CD4-positive, alpha-beta T cell treated with Interferon gamma for 1 hour (primary cell): ENCODE results near the gene CADPS2.

ENCODE experiments used
- DNase-seq: peaks from one replicate; pipeline ENCODE4 v3.0.0-alpha.2; 2020

CADPS2 gene

DNA sequence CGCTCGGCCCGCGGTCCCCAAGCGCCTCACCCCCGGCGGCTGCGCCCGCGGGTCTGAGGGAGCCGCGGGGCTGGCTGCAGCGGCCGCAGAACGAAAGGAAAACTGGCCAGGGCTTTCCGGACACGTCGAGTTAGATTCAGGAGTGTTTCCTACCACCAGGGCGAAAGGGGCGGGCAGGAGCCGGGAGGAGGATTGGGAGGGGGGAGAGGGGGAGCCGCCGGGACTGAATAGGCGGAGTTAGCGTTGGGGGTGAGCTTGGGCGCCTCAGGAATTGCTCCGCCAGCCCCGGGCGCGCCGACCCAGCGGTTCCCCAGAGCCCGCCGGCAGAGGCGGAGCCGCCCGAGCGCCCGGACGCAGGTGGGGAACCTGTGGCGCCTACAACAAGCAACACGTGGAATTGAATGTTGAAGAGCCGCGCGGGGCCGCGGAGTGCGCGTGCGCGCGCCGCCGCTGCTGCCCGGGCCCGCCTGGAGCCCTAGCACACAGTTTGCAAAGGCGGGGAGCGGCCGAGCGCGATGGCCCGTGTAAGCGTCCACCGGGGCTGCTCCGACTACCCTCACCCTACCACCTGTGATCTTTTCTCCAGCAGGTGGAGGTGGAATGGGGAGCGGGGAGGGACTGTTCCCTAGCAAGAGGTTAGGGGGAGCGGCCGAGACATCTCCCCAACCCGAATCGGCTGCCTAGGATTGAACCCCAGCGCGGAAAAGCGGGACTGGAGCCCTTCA is at the start of gene CADPS2:
TSS of gene CADPS2 (minus strand) at position 104 of the 725 bp plus-strand sequence. CDS start 123 bp downstream, outside the sequence.
- DNase-seq = no peak

DNA sequence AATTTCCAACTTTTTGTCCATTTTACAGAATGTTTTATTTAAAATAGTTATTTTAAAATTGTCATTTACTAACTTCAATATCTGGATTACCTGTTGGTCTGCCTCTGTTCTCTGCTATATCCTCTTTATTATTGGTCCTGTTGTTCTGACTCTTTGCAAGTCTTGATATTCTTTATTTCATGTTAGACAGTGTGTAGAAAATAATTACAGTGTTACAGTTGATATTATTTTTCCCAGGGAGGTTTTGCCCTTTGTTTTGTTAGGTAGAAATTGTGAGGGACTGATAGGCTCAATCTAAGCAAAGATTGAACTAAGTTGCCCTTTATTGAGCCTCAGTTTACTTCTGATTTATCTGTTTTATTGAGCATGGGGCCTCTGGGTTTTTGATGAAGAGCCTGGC is 49.4 kb upstream of the CADPS2 start:
- no peak for DNase-seq

DNA sequence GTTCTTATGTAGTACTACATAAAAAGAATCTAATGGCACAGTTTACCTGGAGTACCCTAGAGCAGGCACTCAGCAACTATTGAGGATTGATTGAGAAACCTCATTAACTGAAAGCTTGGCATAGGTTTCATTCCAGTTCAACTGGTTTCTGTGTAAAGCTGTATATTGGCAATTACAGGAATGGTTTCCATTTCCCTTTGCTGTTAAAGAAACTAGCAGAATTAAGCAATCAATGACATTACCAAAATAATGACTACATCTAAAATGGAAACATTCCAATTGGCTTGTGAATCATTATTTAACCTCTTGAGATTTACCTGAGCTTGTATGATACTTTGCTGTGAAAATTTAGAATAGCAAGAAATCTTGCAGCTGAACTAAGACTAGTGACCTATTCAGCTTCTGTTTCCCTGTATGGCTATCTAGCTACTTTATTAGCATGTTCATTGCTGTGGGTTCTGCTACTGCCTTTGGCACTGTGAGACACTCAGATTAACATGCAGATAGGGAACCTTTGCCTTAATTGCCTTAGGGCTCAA is 33.5 kb upstream of the CADPS2 start:
- no peak for DNase-seq

DNA sequence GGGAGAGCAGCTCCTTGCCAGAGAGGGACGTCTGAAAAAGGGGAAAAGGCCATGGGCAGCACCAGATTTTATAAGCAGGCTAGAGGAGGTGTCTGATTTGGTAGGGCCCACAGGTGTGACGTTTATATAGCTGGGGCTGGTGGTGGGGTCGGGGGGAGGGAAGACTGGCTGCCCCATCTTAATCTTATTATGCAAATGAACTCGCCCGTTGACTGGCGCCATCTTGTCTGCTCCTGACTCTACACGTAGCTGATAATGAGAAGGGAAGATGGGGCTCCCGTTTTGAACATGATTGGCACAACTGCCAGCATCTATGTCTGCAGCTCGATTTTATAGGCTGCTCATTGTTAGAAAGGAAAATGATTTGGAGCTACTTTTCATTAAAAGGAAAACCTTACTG is 28.6 kb upstream of the CADPS2 start:
- DNase-seq = no peak

DNA sequence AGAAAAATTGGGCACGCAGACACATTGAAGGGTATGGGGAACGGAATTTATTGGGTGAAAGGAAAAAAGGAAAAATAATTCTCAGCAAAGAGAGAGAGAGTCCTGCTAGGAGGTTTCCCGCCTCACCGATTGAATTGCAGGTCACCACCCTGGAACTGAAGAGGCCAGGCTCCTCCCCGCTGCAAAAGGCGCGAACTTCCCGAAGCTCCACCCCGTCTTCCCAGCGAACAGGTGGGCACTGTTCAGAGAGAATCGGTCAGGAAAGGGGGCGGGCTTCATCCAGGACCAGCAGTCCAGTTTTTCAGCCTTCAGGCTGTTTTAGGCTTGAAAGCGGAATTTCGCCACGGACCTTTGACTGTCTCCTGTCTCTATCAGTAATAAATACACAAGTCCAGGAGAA is 27.3 kb upstream of the CADPS2 start:
- no peak for DNase-seq

DNA sequence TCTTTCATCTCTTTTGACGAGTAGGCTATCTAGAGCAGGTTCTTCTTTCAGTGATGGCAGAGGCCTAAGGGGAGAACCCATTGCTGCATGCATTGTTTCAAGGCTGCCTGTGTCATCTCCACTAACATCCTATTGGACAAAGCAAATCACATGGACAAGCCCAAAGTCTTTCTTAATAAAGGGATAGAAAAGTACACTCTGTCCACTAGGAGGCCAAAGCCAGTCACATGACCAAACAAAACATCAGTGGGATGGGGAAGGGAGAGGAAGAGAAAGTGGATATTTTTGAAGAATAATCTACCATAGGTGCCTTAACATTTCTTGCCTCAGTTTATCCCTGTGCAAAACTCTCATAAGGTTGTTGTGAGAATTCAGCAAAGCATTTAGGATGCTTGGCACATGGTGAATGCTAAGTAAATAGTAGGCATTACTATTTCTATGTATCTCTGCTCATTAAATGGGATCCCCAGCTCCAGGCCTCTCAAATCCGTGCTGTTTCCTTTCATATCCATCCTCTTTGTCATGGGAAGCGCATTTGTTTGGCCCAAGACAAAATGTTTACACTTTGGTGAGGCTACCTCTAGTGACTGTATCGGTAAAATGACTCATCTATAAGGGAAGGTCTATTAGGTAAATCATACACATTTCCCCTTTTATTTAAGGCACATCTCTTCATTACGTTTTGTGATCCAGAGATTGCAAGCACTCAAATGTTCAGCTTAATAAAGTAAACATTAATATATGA is 16.7 kb upstream of the CADPS2 start:
- DNase-seq = no peak

DNA sequence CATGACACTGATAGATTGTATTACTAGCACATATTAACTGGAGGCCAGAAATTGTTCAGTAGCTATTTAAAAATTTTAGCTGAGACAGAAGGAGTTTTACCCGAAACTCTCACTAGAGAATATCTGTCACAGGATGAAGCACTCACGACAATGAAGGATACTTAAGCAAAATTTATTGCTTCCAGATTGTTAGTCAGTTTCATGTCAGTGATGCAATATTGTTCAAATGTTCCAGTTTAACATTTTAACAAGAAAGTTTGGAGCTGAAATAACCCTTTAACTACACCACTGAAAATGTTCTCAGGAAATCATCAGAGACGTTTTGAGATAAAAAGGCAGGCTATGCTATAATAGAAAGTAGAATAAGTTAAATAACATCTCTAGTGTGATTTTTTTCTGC is 15.0 kb upstream of the CADPS2 start:
- no peak for DNase-seq

DNA sequence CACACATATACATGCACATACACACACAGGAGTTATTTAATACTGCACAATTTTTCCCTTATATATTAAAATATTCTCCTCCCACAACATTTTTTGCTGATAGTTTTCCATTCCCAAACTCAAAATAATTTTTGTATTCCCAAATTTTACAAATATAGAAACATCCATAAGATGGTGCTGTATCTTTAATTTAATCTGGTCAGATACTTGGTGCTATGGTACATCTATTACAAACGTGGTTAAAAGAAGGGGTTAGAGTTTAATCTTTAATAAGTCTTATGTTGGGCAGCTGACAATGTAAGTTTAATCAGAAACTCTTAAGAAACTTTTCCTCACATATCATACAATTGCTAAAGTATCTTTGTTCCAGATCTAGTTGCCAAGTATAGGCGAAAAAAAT is 10.2 kb upstream of the CADPS2 start:
- no peak for DNase-seq

DNA sequence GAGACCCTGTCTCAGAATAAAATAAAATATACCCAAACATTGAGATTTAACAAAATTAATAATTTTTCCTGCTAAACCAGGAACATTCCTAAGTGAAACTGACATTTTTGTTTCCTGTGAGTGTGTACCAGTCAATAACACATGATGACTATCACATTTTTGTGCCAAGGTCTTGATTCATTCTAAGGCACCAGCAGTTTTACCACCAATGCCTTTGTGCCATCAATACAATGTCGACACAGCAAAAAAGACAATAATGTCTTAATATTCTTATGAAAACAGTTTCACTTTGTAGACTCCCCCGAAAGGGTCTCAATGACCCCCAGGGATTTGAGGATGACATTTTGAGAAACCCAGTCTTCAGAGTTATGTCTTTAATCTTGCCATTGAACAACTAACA is 7.2 kb upstream of the CADPS2 start:
- no peak for DNase-seq

DNA sequence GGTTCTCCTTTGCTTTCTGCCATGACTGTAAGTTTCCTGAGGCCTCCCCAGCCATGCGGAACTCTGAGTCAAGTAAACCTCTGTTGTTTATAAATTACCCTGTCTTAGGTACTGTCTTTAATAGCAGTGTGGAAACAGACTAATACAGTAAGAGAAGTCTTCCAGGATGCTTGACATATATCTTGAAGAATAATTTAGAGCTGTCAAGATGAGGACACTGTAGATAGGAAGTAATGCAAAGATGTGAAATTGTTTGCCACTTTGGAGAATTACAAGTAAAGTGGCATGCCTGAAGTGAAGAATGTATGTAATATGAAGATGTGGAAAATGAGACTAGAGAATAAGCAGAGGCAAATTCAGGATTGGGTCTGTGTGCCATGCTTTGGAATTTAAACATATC is 2.9 kb upstream of the CADPS2 start:
- DNase-seq = no peak

DNA sequence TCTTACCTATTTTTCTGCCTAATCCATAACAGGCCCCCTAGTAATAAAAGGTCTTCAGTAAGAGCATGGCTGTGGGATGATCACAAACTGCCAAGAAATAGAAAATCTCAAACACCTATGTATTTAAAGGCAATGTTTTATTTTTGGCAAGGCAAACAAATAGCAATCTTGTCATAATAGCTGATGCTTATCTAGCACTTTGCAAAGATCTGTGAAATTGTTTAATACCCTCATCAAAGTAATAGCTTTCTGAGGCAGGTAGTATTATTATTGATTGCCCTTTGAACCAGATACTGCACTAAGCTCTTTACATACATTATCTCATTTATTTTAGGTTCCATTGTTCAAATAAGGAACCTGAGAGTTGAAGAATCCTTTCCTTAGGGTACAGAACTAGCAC is 1.6 kb upstream of the CADPS2 start:
- DNase-seq = no peak

DNA sequence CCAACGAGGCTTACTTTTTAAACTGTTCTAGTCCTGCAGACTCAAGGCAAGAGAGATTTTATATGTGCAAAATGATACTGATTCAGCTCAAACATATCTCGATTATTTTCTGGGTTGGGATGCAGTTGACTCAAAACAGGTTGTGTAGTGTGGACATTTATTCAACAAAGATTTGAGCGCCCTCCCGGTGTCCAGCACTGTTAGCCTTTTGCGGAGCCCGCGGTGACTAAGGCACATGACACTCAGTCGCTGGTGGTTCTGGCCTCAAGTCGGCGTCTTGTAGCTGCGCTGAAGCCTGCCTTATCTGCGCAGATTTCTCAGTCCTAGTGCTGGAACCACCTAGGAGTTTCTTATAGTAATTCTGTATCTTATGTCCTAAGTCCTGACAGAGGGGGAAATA is 938 bp upstream of the CADPS2 start:
- DNase-seq = no peak

DNA sequence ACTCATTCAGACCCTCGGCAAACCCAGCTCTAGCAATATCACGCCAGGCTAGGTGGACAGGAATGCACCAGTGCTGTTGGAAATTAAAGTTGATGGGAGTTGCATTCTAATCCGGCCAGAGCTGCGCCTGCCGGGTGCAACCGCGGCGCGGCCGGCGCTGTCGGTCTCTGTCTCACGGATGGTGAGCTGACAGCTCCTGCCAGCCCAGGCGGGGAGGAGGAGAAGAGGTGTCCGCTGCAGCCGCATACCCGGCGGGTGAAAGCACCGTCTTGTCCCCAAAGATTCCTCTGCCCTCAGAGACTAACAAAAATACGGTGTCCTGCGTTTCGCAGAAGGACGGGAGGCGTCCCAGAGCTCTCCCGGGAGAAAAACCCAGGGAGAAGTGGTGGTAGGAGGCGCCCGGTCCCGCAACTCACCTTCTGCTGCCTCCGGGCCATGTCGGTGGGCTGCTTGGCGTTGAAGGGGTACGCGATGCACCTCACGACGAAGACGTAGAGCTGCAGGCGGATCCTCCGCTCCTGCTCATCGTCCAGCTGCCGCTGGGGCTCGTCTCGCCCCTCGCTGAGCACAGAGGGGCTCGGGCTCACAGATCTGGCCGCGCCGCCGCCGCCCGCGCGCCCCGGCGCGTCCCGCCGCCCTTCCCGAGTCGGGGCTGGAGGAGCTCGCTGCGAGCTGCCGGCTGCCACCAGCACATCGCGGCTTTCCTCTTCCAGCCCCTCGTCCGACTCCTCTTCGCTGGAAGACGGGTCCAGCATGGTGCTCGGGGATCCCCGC is 490 bp downstream of the CADPS2 start:
- no peak for DNase-seq

DNA sequence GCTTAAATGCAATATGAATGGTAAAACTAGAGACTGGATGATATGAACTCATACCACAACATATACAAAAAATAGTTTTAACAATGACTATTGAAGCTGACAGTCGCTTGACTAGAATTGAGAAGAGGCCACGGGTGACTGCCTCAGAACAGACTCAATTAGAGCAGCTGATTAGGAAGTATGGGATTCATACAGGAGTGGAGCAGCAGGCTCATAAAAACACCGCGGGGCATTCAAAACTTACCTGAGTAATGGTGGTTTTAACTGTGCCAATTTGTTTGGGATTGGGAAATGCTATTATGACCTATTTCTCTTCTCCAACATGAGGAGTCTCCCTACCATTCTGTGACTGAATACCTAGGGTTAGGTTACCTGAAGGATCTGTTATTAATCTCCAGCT is 2.1 kb downstream of the CADPS2 start:
- no peak for DNase-seq

DNA sequence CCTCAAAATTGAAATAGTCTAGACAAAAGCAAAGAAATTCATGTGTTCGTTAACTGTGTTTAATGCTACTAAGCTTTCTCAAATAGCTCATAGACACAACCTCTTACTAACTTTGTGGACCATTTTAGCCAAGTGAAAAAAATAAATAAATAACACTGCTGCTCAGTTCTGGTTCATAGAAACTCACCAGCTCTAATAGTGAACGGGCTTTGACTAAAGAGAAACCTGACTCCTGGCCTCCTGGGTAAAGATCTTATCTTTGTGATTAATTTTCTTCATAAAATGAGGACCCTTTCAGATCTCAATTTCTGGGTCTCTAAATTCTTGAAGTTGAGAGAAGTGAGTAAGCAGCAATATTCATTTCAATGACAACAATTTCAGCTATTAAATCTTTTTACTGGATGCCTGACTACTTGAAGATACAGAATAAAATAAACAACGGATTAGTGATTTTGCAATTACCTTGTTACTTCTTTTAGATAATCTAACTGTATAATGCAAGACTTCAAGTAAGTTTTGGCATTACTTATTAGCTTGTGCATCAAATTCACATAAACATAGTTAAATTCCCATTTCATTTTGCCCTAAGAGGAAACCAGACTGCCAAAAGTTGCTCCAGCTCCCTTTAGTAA is 3.1 kb downstream of the CADPS2 start:
- no peak for DNase-seq

DNA sequence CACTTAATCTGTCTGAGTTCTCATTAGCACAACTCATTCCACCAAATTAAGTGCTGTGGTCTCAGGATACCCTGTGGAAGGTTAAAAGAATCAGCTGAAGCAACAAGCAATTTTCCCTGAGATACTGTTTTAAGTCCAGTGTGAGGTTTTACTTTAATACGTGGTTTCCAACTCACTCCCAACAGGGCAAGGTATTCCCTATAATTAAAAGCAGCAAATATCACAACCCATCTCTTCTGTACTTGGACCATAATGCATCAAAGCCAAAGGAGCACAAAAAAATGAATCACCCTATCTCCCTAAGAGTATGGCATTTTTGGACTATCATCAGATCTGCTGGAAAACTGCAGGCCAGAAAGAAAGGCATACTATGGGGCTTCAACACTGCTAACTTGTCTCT is 4.9 kb downstream of the CADPS2 start:
- DNase-seq = no peak

DNA sequence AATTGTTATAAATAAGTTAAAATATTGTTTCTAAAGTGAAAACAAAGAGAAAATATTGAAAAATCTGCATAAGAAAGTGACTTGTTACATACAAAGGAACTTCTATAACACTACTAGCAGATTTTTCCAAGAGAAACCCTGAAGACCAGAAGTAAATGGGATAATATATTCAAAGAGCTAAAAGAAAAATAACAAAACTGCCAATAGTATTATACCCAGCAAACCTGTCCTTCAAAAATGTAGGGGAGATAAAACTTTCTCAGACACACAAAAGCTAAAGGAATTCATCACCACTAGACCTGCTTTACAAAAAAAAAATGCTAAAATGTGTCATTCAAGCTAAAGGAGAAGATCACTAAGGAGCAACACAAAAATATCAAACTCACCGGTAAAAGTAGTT is 17.0 kb downstream of the CADPS2 start:
- DNase-seq = no peak

DNA sequence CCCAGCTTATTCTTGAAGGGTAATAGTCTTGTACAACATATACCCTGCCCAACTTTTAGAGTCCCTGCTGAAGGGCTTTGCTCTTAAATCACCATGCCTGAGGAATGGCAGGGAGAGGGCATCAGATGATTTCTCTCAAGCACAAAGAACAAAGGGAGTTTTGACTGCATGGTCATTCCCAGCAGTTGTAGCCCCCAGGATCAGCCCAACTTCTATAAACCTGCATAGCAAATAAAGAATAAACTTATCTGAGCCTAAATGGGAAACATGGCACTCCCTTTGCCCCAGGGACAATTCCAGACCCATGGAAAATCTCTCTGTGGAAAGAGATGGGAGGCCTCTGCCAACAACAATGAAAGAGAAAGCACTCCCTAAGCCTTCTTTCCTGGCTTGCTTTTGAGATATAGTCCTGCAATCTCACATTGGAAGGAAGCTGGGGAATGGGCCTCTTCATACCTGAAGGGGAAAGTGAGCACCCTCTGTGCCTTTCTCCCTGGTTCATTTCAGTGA is 18.7 kb downstream of the CADPS2 start:
- no peak for DNase-seq

DNA sequence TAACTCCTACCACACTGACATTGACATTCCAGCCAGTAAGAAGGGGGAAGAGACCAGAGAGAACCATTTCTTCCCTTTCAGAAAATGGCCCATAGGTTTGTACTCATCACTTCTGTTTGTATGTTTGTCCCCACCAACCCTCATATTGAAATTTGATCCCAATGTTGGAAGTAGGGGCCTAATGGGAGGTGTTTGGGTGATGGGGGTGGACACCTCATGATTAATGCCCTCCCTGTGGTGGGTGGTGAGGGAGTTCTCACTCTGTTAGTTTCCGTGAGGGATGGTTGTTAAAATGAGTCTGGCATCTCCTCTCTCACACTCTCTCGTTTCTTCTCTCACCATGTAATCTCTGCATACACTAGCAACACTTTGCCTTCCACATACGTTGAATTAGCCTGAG is 21.4 kb downstream of the CADPS2 start:
- no peak for DNase-seq

DNA sequence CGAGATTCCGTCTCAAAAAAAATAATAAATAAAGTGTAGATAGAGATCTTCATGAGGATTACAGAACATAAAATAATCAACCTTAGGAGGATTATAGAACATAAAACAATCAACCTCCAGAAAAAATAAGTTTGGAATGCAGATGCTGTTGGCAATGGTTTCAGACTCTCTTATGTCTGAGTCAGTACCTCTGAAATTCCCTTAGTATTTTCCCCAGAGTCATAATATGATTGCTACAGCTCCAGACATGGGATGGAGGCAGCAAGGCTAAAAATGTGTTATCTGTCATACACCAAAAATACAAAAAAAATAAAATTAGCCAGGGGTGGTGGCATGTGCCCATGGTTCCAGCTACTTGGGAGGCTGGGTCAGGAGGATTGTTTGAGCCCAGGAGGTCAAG is 22.2 kb downstream of the CADPS2 start:
- DNase-seq = no peak

DNA sequence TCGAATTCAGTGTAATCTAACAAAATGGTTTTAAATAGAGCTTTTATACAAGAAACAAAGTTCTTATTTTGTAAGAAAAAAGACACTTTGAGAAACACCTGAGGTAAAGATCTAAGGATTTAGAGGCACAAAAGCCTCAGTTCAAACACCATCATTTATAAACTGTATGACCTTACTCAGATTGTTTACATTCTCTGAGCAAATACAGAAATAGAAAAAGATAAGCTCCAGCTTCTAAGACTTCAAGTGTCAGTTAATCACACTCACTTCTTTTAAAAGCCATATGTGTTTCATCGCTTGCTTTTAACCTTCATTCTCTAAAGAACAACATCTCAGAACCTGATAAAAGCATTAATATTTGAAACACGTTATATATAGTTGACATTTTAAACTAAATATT is 27.9 kb downstream of the CADPS2 start:
- no peak for DNase-seq

DNA sequence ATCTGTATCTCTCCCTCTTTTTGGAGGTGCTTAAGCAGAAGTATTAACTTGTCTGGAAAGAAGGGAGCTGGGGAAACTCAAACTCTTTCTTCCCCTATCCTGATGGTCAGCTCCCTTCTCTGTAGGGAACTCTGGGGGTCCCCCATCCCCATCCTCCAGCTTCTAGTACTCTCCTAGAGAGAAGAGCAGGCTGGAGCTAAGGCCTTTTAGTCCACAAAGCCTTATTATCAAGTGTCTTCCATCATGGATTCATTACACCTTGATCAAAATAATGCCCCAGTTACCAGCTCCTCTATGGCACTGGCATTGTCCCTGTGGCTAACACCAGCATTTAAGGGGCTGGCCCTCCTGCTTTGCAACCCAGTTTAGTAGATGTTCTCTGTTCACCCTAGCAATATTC is 35.7 kb downstream of the CADPS2 start:
- DNase-seq = no peak

DNA sequence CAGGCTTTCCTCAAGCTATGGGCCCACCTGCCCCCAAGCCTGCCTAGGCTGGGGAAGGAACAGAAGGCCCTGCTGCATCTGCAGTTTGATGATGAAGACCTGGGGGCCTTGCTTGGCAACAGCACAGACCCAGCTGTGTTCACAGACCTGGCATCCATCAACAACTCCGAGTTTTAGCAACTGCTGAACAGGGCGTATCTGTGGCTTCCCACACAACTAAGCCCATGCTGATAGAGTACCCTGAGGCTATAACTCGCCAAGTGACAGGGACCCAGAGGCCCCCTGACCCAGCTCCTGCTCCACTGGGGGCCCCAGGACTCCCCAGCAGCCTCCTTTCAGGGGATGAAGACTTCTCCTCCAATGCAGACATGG is 36.3 kb downstream of the CADPS2 start:
- DNase-seq = no peak
